SK-N-MC (cell line): ENCODE results near the gene KPNB1.

Experiments
- EZH2 ChIP-seq: fragments of 200-600 bp; sonication (generic); IDR thresholded peaks from one replicate; pipeline ENCODE4 v1.6.1; 2017; ENCODE audit warnings: antibody characterized with exemption
- FOXP2 ChIP-seq: optimal IDR thresholded peaks from 2 replicates; pipeline ENCODE3; 2011; ENCODE audit warnings: mild to moderate bottlenecking, moderate library complexity; ENCODE audit not compliant: insufficient read depth; ENCODE audit errors: extremely low read length, control extremely low read depth
- POLR2AphosphoS5 ChIP-seq: IDR thresholded peaks from 2 replicates; pipeline ENCODE4 v1.6.1; 2012; ENCODE audit warnings: mild to moderate bottlenecking, low read depth, low read length, borderline replicate concordance

- TF ChIP-seq EZH2: no peak
- TF ChIP-seq POLR2AphosphoS5: no peak
- TF ChIP-seq FOXP2: no peak
These were observed 75.9 kb downstream of the KPNB1 start for GRCh38 chr17:47725446-47726111.
